ENCODE data around the gene NT5DC2.

Gene NT5DC2

DNA sequence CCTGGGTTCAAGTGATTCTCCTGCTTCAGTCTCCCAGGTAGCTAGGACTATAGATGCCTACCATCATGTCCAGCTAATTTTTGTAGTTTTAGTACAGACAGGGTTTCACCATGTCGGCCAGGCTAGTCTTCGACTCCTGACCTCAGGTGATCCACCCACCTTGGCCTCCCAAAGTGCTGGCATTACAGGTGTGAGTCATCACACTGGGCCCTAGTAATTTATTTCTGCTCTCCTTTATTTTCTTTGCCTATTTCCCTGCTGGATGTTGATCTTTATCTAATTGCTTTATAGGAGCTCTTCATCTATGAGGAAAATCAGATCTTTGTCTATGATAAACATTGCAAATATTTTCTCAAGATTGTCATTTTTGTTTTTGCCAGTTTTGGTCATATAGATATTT is 34.4 kb upstream of the NT5DC2 start:
- no peak for ATAC-seq (ENCODE audit: low read depth)
- peaks cover 25% of the 10 kb centered on the region for H3K36me3 ChIP-seq (ENCODE audit: low read depth)
- peaks cover 6% of the 10 kb centered on the region for H3K4me1 ChIP-seq (ENCODE audit: insufficient read depth, poor library complexity, severe bottlenecking)
- TF ChIP-seq, protein P1, sequence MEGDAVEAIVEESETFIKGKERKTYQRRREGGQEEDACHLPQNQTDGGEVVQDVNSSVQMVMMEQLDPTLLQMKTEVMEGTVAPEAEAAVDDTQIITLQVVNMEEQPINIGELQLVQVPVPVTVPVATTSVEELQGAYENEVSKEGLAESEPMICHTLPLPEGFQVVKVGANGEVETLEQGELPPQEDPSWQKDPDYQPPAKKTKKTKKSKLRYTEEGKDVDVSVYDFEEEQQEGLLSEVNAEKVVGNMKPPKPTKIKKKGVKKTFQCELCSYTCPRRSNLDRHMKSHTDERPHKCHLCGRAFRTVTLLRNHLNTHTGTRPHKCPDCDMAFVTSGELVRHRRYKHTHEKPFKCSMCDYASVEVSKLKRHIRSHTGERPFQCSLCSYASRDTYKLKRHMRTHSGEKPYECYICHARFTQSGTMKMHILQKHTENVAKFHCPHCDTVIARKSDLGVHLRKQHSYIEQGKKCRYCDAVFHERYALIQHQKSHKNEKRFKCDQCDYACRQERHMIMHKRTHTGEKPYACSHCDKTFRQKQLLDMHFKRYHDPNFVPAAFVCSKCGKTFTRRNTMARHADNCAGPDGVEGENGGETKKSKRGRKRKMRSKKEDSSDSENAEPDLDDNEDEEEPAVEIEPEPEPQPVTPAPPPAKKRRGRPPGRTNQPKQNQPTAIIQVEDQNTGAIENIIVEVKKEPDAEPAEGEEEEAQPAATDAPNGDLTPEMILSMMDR (IDR thresholded peaks at IDR 0.05; ENCODE audit: poor library complexity, severe bottlenecking) = no peak
- H3K9me3 ChIP-seq (ENCODE audit: severe bottlenecking) = no peaks in the 10 kb centered on the region
- no peak overlapping the region for H3K27ac ChIP-seq (ENCODE audit: poor library complexity, severe bottlenecking)
- H3K4me3 ChIP-seq (ENCODE audit: severe bottlenecking) = no peak overlapping the region
- DNase-seq (ENCODE audit: low spot score) = no peak
- no peaks in the 10 kb centered on the region for H3K27me3 ChIP-seq (ENCODE audit: insufficient read depth, poor library complexity, severe bottlenecking)

DNA sequence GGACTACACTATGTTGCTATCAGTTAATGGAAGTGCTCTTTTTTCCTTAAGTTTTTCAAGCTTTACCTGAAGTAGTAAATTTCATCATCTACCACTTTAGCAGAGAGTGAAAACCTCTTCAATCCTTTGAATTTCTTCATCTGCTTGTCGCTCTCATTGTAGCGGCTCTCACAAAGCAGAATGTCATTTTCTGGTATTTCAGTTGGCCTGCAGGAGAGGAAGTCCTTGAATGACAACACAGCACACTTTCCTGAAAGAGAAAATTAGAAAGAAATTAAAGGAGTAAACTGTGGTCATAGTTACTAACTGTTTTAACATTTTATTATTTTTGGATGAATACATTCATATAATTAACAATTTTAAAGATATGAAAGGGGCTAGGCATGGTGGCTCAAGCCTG is 30.3 kb upstream of the NT5DC2 start:
- TF ChIP-seq, protein P1 (IDR thresholded peaks at IDR 0.05; ENCODE audit: poor library complexity, severe bottlenecking) = no peak
- H3K27ac ChIP-seq (ENCODE audit: poor library complexity, severe bottlenecking) = no peak overlapping the region
- no peaks in the 10 kb centered on the region for H3K27me3 ChIP-seq (ENCODE audit: insufficient read depth, poor library complexity, severe bottlenecking)
- ATAC-seq (ENCODE audit: low read depth) (no peak), DNase-seq (ENCODE audit: low spot score) (no peak)
- H3K36me3 ChIP-seq (ENCODE audit: low read depth) = peaks cover 49% of the 10 kb centered on the region
- no peaks in the 10 kb centered on the region for H3K4me1 ChIP-seq (ENCODE audit: insufficient read depth, poor library complexity, severe bottlenecking)
- no peaks in the 10 kb centered on the region for H3K9me3 ChIP-seq (ENCODE audit: severe bottlenecking)
- no peak overlapping the region for H3K4me3 ChIP-seq (ENCODE audit: severe bottlenecking)

DNA sequence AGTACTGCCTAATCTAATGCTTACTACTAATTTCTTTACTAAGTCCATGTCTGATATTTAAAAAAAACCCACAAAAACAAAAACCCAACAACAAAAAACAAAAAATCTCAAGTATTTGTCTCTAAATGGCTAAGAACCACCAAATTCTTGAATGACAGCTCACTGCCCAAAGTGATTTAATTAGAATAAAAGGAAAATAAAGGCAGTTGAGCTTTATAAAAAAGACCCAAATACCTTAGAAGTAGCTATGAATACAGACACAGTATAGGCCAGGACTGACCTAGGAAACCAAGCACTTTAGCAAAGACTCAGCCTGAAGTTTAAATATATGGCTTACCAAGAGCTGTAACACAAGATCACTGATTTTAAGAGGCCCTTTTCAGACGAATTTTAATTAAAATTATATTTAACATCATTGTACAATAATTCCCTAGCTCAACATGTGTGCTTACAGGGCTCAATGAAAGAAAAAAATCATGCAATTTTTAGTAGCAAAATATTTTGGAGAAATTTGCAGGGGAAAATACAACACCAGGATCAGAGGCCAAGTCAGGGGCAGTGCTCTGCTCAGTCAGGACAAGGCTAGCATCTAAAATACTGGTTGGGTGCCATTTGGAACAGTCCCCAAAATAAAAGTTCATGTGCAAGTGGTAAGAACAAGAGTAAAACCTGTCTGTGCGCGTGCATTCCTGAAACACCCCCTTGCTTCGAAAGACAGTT is 27.5 kb upstream of the NT5DC2 start:
- DNase-seq (ENCODE audit: low spot score) (no peak), ATAC-seq (ENCODE audit: low read depth) (no peak)
- TF ChIP-seq, protein P1 (IDR thresholded peaks at IDR 0.05; ENCODE audit: poor library complexity, severe bottlenecking) = no peak
- Histone ChIP-seq H3K4me1 (ENCODE audit: insufficient read depth, poor library complexity, severe bottlenecking) (no peaks in the 10 kb centered on the region), H3K9me3 (ENCODE audit: severe bottlenecking) (no peaks in the 10 kb centered on the region), H3K36me3 (ENCODE audit: low read depth) (peaks cover 60% of the 10 kb centered on the region), H3K27ac (ENCODE audit: poor library complexity, severe bottlenecking) (no peak overlapping the region), H3K27me3 (ENCODE audit: insufficient read depth, poor library complexity, severe bottlenecking) (no peaks in the 10 kb centered on the region), H3K4me3 (ENCODE audit: severe bottlenecking) (no peak overlapping the region)

DNA sequence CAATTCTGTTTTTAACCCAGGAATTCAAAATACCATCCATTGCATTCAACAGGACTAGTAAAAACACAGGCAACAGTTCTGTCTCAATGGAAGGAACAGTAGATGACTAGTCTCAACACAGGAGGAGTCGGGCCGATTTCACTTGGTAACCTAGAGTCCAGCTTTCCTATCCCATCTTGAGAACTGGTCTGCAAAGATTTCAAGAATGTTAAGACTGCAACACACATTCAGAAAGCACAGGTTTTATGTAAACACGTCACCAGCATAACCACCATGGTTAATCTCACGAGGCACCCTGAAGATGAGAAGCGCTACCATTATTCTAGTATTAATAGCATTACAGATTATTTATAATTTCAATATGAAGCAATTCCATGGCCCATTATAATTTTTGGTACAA is 24.8 kb upstream of the NT5DC2 start:
- H3K9me3 ChIP-seq (ENCODE audit: severe bottlenecking) = no peaks in the 10 kb centered on the region
- no peak overlapping the region for H3K27ac ChIP-seq (ENCODE audit: poor library complexity, severe bottlenecking)
- no peak overlapping the region for H3K4me3 ChIP-seq (ENCODE audit: severe bottlenecking)
- TF ChIP-seq, protein P1 (IDR thresholded peaks at IDR 0.05; ENCODE audit: poor library complexity, severe bottlenecking) = no peak
- peaks cover 75% of the 10 kb centered on the region for H3K36me3 ChIP-seq (ENCODE audit: low read depth)
- DNase-seq (ENCODE audit: low spot score) (no peak), ATAC-seq (ENCODE audit: low read depth) (no peak)
- no peaks in the 10 kb centered on the region for H3K4me1 ChIP-seq (ENCODE audit: insufficient read depth, poor library complexity, severe bottlenecking)
- H3K27me3 ChIP-seq (ENCODE audit: insufficient read depth, poor library complexity, severe bottlenecking) = no peaks in the 10 kb centered on the region
